ENCODE data around the gene WDR77.

- TF ChIP-seq EZH2 (IDR thresholded peaks at IDR 0.05; ENCODE audit: insufficient read depth, poor library complexity, severe bottlenecking) (no peak), EZH2phosphoT487 (IDR thresholded peaks at IDR 0.05; ENCODE audit: insufficient read depth, low read depth) (no peak)
These were observed 37.4 kb upstream of the WDR77 start for GRCh38 chr1:111486431-111486830.

All from GM23248 (cell line).